KMS-11 (cell line): Measurements from ENCODE around the gene SP1.

Source experiments
- H2AFZ ChIP-seq: fragments of 200-600 bp; sonication (generic); 2 replicates; pipeline ENCODE4 v1.6.1; 2016; ENCODE audit warnings: antibody characterized with exemption, mixed run types, low read depth
- H3K27ac ChIP-seq: fragments of 200-600 bp; sonication (generic); 2 replicates; pipeline ENCODE4 v1.6.1; 2016; ENCODE audit warnings: mild to moderate bottlenecking, mixed run types
- H3K27me3 ChIP-seq: fragments of 200-600 bp; sonication (generic); 2 replicates; pipeline ENCODE4 v1.6.1; 2017; ENCODE audit warnings: mild to moderate bottlenecking, low read depth, mixed run types, moderate library complexity; ENCODE audit not compliant: insufficient read depth
- H3K36me3 ChIP-seq: fragments of 200-600 bp; sonication (generic); 2 replicates; pipeline ENCODE4 v1.6.1; 2017; ENCODE audit warnings: mild to moderate bottlenecking, mixed run types; ENCODE audit not compliant: insufficient read depth
- H3K4me1 ChIP-seq: fragments of 200-600 bp; sonication (generic); 2 replicates; pipeline ENCODE4 v1.6.1; 2016; ENCODE audit warnings: mild to moderate bottlenecking, low read depth, mixed run types; ENCODE audit not compliant: poor library complexity, severe bottlenecking
- H3K4me2 ChIP-seq: fragments of 200-600 bp; sonication (generic); 2 replicates; pipeline ENCODE4 v1.7.0; 2016; ENCODE audit warnings: mild to moderate bottlenecking, mixed run types
- H3K4me3 ChIP-seq: fragments of 200-600 bp; sonication (generic); IDR thresholded peaks from 2 replicates; pipeline ENCODE4 v1.6.1; 2017; ENCODE audit warnings: low read depth, low read length, mixed read lengths; ENCODE audit not compliant: insufficient read depth
- H3K79me2 ChIP-seq: fragments of 200-600 bp; sonication (generic); 2 replicates; pipeline ENCODE4 v1.6.1; 2016; ENCODE audit warnings: low read depth, mixed run types; ENCODE audit not compliant: insufficient read depth
- H3K9ac ChIP-seq: fragments of 200-600 bp; sonication (generic); 2 replicates; pipeline ENCODE4 v1.6.1; 2016; ENCODE audit warnings: mild to moderate bottlenecking, mixed run types
- H4K20me1 ChIP-seq: fragments of 200-600 bp; sonication (generic); 2 replicates; pipeline ENCODE4 v1.6.1; 2016; ENCODE audit warnings: mild to moderate bottlenecking, mixed run types; ENCODE audit not compliant: insufficient read depth
- CTCF ChIP-seq: fragments of 200-600 bp; sonication (generic); conservative IDR thresholded peaks from 2 replicates; pipeline ENCODE4 v1.6.1; 2017; ENCODE audit warnings: low read depth, mild to moderate bottlenecking, antibody characterized with exemption, low read length, moderate library complexity, mixed read lengths

Gene SP1

GRCh38 chr12:53333845-53334244 is 46.1 kb upstream of the SP1 start:
- H3K36me3 ChIP-seq: no peaks in the 10 kb centered on the region
- H3K9ac ChIP-seq: no peak overlapping the region
- H3K4me1 ChIP-seq: peaks cover 8% of the 10 kb centered on the region
- H3K4me3 ChIP-seq: no peak overlapping the region
- H3K27me3 ChIP-seq: peaks cover 10% of the 10 kb centered on the region; the same call in 1 of the 2 replicates
- H3K79me2 ChIP-seq: no peaks in the 10 kb centered on the region
- H4K20me1 ChIP-seq: no peaks in the 10 kb centered on the region
- H3K27ac ChIP-seq: no peak overlapping the region
- no peak overlapping the region for H2AFZ ChIP-seq
- H3K4me2 ChIP-seq: no peak overlapping the region
- TF ChIP-seq CTCF: no peak

GRCh38 chr12:53334822-53335221 is 45.2 kb upstream of the SP1 start:
- Histone ChIP-seq H3K79me2 (no peaks in the 10 kb centered on the region), H3K4me3 (no peak overlapping the region), H3K9ac (no peak overlapping the region), H2AFZ (no peak overlapping the region), H3K4me2 (no peak overlapping the region), H3K4me1 (peaks cover 8% of the 10 kb centered on the region), H3K27me3 (peaks cover 10% of the 10 kb centered on the region; the same call in 1 of the 2 replicates), H3K27ac (no peak overlapping the region), H3K36me3 (no peaks in the 10 kb centered on the region), H4K20me1 (no peaks in the 10 kb centered on the region)
- no peak for TF ChIP-seq CTCF

- no peak within 1 kb of the TSS for H3K9ac ChIP-seq
- no peak within 1 kb of the TSS for H2AFZ ChIP-seq
- peaks cover 8% of the 10 kb centered on the region for H3K4me1 ChIP-seq
- H3K27me3 ChIP-seq: peaks cover 10% of the 10 kb centered on the region; the same call in 1 of the 2 replicates
- no peak within 1 kb of the TSS for H3K4me3 ChIP-seq
- no peak within 1 kb of the TSS for H3K27ac ChIP-seq
- no peaks in the 10 kb centered on the region for H3K79me2 ChIP-seq
- H3K4me2 ChIP-seq: no peak within 1 kb of the TSS
- no peaks in the 10 kb centered on the region for H3K36me3 ChIP-seq
- no peaks in the 10 kb centered on the region for H4K20me1 ChIP-seq
- TF ChIP-seq CTCF: no peak
Observed at GRCh38 chr12:53336181-53336681, 43.7 kb upstream of the SP1 start, which contains the start of gene SP7. Gene SP7, minus strand, starts transcription at chr12:53336354. Its CDS starts 708 bp downstream, at chr12:53335646.

GRCh38 chr12:53338017-53338416 is 42.0 kb upstream of the SP1 start:
- Histone ChIP-seq H3K9ac (no peak overlapping the region), H3K4me3 (no peak overlapping the region)

More at GRCh38 chr12:53338017-53338416, 42.0 kb upstream of the SP1 start:
- Histone ChIP-seq H3K79me2 (no peaks in the 10 kb centered on the region), H3K4me2 (no peak overlapping the region), H3K27me3 (peaks cover 10% of the 10 kb centered on the region; the same call in 1 of the 2 replicates), H3K27ac (no peak overlapping the region), H3K36me3 (no peaks in the 10 kb centered on the region), H4K20me1 (no peaks in the 10 kb centered on the region), H2AFZ (no peak overlapping the region), H3K4me1 (peaks cover 8% of the 10 kb centered on the region)
- TF ChIP-seq CTCF: no peak
